Stimulated activated CD8-positive, alpha-beta memory T cell treated with anti-CD3 and anti-CD28 coated beads, Interleukin-7, amount 100 ng/mL, for 24 hours (primary cell): ENCODE data around the gene NFE2L2.
"Not testable (repeated sequence)": the region's sequence is repeated elsewhere in the genome, so short reads cannot be mapped to it uniquely, and the experiment has no call there.

Experiments
- DNase-seq: peaks from one replicate; pipeline ENCODE4 v3.0.0-alpha.2; 2020; ENCODE audit warnings: low read depth

Gene NFE2L2

GRCh38 chr2:177237932-177238331 is 26.6 kb downstream of the NFE2L2 start:
- no peak for DNase-seq

- no peak for DNase-seq
Measured at GRCh38 chr2:177235855-177236437, 28.6 kb downstream of the NFE2L2 start.

- DNase-seq: no peak
Measured at GRCh38 chr2:177234267-177234666, 30.3 kb downstream of the NFE2L2 start.

GRCh38 chr2:177232098-177232704 is 32.3 kb downstream of the NFE2L2 start:
- no peak for DNase-seq

DNA sequence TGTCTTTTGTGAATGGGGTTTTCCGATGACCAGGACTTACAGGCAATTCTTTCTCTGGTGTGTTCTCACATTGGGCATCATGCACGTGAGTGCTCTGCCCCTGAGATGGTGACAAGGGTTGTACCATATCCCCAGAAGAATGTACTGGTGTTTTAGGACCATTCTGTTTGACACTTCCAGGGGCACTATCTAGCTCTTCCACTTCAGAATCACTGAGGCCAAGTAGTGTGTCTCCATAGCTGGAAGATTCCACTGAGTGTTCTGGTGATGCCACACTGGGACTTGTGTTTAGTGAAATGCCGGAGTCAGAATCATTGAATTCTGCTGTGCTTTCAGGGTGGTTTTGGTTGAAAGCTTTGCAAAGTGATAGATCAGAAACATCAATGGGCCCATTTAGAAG is 33.3 kb downstream of the NFE2L2 start:
- DNase-seq: no peak

- no peak for DNase-seq
Measured at GRCh38 chr2:177229442-177230242, 34.9 kb downstream of the NFE2L2 start.

GRCh38 chr2:177225965-177226360 is 38.6 kb downstream of the NFE2L2 start:
- no peak for DNase-seq

DNA sequence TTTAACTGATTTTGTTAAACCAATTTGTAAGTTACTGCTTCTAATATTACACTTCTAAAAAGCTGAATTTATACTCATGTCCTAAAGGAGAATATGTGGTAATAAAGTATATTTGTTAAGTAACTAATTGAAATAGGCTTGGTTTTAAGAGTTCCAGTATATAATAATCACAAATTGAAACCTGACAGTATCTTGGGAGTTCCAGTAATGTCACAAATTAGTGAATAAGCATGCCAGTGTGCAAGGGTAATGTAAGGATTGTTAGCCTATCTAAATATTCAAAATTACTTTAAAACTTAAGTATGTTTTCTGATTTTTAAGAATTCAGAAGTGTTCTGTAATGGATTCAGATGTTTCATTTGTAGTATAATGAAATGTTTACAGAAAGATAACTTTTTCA is 41.1 kb downstream of the NFE2L2 start:
- not testable (repeated sequence) for DNase-seq

DNA sequence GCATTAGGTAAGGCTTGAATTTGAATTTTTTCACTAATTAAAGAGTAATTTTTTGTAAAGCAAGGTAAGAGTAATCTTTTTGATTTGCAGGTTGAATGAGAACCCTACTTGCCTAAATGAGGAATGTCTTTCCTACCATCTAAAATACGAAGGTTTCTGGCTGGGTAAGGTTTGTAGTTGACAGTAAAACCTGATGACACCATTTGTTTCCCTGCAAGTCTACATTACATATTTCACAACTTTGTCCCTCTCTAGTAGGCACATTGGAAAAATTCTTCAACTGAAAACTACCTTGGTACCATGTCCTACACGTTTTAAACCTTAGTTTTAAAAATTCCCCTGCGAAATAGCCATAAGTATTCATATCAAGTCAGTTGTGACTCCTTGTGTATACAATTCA is 42.6 kb downstream of the NFE2L2 start:
- no peak for DNase-seq

- DNase-seq: no peak
Measured at GRCh38 chr2:177221534-177221933, 43.0 kb downstream of the NFE2L2 start.

DNA sequence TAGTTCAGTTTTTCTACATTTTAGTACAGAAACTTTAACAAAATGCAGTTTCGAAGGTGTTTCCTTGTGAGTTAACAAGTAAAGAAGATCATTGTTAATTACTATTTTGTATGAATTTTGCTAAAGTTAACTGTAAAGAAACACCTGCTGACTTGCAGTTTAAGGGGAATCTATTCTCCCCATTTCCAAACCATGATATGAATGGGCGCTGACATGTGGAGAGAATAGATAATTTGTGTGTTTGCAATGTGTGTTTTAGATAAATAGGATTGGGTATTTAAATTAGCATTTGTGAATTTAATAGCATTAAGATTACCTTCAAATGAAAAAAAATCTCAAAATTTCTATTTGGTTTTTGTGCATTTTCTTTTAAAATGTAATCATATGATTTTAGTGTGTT is 44.7 kb downstream of the NFE2L2 start:
- not testable (repeated sequence) for DNase-seq

DNA sequence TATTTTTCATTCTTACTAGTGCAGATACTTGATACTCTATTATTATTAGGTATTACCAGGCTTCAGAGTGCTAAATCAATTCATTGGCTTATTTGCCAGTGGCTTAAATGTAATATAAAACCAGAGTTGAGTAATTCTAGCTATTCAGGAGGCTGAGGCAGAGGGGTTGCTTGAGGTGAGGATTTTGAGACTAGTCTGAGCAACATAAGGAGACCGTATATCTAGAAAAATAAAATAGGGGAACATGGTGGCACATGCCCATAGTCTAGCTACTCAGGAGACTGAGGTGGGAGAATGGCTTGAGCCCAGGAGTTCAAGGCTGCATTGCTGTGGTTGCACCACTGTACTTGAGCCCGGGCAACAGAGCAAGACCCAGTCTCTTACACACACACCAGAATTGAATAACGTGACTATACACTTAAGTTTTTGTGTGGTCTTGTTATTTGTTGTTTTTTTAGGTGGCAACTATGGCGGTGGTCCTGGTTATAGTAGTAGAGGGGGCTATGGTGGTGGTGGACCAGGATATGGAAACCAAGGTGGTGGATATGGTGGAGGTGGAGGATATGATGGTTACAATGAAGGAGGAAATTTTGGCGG is 47.2 kb downstream of the NFE2L2 start:
- no peak for DNase-seq

DNA sequence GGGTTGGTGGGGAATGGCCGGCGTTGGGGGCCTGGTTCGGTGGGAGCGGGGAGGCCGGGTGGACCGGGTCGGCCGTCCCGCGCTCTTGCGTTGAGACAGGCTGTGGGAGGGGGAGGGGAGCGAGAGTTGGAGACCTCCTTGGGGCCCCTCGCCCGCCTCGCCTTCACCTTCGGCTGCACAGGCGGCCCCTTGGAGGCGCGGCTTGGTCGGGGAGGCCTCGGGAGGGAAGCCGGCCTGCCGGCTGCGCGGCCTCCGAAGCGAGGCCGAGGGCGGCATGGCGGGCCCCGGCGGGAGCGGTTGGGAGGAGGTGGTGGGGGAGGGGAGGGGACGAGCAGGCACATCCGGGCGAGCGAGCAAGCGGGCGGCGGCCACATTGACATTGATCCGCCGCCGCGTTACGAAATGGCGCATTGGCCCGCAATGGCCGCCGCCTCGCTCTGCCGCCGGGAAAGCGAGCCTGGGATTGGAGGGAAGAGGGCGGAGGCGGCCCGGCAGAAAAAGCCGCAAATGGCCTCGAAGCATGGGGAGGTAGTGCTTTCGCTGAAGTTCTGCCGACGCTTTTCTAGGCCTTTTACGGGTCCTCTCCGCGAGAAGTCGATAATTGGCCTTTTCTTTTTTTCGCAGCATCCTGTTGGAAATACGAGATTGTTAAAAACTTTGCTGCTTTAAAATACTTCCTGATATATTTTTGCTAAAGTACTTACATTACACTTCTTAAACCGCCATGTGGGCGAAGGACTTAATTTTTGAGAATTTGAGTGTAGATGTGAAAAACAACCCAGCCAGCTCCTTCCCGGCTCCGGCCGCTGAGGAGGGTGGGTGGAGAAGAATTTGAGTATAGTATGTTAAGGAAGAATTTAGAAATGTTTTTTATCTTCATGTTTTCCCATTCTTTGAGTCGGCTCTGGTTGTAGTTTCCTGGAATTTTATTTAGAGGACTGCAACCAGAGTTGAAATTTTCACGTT is 51.4 kb downstream of the NFE2L2 start:
- peak; percentile 86 for DNase-seq

DNA sequence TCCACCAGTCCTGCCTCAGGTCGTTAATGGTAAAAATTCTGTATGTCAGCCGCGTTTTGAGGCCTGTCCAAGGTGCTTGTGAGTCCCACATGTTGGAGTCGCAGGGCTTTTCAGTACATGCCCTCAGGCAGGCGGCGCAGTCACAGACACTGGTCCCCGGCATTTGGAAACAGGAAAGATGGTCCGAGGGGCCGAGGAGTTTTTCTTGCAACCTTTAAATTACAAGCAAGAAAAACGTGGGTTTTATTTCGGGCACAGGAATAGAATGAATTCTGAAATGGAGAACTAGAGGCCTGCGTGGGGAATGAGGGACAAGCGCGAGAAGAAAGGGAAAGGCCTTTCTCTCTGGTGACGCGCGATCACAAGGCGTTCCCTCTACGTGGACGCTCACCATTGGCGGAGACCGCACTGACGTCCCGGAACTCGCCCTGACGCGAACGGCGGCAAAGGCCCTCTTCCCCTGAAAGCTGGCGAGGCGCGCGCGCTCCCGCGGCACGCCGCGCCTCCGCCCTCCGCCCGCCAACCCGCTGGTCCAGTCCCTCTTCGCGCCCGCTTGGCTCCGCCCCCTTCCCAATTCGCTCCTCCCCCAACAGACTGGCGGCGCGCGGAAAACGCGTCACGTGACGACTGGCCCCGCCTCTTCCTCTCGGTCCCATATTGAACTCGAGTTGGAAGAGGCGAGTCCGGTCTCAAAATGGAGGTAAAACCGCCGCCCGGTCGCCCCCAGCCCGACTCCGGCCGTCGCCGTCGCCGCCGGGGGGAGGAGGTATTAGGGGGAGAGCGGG is 52.2 kb downstream of the NFE2L2 start, which contains the start of gene HNRNPA3:
TSS of gene HNRNPA3 (plus strand) at position 689 of the 785 bp plus-strand sequence. CDS start at position 695, 6 bp downstream.
- peak; percentile 98 for DNase-seq

- no peak for DNase-seq
Measured at GRCh38 chr2:177211576-177212105, 52.9 kb downstream of the NFE2L2 start.

DNA sequence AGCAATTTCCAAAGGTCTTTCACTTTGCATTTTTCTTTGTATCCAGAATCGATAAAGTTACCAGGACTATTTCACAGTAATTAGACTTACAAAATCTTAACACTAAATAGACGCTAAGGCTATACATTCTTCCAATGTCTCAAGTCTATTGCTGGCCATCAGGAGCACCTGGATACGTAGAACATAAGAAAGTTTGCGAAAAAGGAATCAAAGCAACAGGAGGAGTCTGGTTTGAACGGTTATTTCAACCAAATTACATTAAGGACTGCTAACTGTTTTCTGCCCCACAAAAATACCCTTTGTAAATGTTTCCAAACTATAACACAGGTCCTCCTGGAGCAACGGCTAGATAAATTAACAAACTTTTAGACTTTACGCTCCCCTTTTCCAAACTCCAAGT is 53.4 kb downstream of the NFE2L2 start:
- no peak for DNase-seq

DNA sequence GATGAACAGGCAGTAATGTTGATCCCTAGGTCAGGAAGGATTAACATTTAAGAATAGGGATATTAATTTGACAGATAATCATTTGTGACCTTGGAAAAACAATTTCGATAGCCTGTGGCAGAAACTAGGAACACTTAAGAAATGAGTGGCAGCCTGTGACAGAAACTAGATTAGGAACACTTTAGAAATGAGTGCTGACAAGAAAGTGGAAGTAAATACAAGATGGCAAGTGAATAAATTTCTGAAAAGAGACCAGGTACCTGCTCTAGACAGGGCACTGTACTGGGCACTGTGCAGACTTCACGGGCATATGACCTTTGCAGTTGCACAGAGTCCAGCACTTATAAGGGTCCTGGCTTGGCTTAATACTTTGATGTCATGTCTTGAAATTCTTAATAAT is 57.4 kb downstream of the NFE2L2 start:
- no peak for DNase-seq

- DNase-seq: no peak
Measured at GRCh38 chr2:177204417-177204816, 60.1 kb downstream of the NFE2L2 start.

GRCh38 chr2:177201919-177202346 is 62.6 kb downstream of the NFE2L2 start:
- DNase-seq: no peak

GRCh38 chr2:177200419-177200818 is 64.1 kb downstream of the NFE2L2 start:
- DNase-seq: not testable (repeated sequence)
